Esophagus muscularis mucosa (tissue), 4 donors: ENCODE data around the gene GOLGA3. TPM values are rescaled to one million over a fixed set of nuclear protein-coding genes. Genes with fewer than 3 reads are reported as not detected.
"Not testable (repeated sequence)": the region's sequence is repeated elsewhere in the genome, so short reads cannot be mapped to it uniquely, and the experiment has no call there.

Experiments
- DNase-seq: peaks from one replicate; pipeline ENCODE4 v3.0.0-alpha.2; 2017; ENCODE audit errors: extremely low spot score
- H3K27ac ChIP-seq, 4 donors: fragments of 200-600 bp; sonication (generic); replicated peaks in 1 of 4; 1 replicate in 3 of 4; 2 replicates in 1 of 4; pipeline ENCODE4 v1.5.1; 2016 to 2019; ENCODE audit warnings: mild to moderate bottlenecking in 1 of 4
- H3K27me3 ChIP-seq, 4 donors: fragments of 200-600 bp; sonication (generic); one replicate each; pipeline versions ENCODE4 v1.5.1 to v1.6.0; 2016 to 2019
- H3K36me3 ChIP-seq, 4 donors: fragments of 200-600 bp; sonication (generic); one replicate each; pipeline ENCODE4 v1.5.1; 2016 to 2019
- H3K4me1 ChIP-seq, 4 donors: fragments of 200-600 bp; sonication (generic); one replicate each; pipeline ENCODE4 v1.5.1; 2016 to 2019
- H3K4me3 ChIP-seq, 4 donors: fragments of 200-600 bp; sonication (generic); 1 replicate in 2 of 4; 2 replicates in 2 of 4; pipeline ENCODE4 v1.5.1; 2016 to 2019; ENCODE audit warnings: mild to moderate bottlenecking in 4 of 4, moderate library complexity in 1 of 4
- H3K9me3 ChIP-seq, 4 donors: fragments of 200-600 bp; sonication (generic); 1 replicate in 3 of 4; 2 replicates in 1 of 4; pipeline ENCODE4 v1.5.1; 2016 to 2019
- EP300 ChIP-seq: sonication (generic); formaldehyde crosslinking; IDR thresholded peaks from one replicate; pipeline ENCODE4 v1.6.1; 2017; ENCODE audit warnings: antibody characterized with exemption
- POLR2A ChIP-seq: fragments of 450-650 bp; IDR thresholded peaks from one replicate; pipeline ENCODE4 v1.6.1; 2017; ENCODE audit warnings: antibody characterized with exemption, moderate library complexity, mild to moderate bottlenecking, low read depth
- POLR2AphosphoS5 ChIP-seq, 2 donors: sonication (generic); formaldehyde crosslinking; IDR thresholded peaks; one replicate each; pipeline ENCODE4 v1.6.1; 2017; ENCODE audit warnings: antibody characterized with exemption in 2 of 2
- WGBS: methylation state at CpG from one replicate; pipeline ENCODE4 v1.1.5; 2018; 5-methylcytosine and 5-hydroxymethylcytosine counted together
- intact Hi-C: fragments of 100-400 bp; cut with DNase I; formaldehyde crosslinking; loops from one replicate; pipeline ENCODE4 v1.15.1; 2023
- total RNA-seq, 4 donors: library from RNA; depleted of rRNA; stranded (reverse); fragments of >200 nt; gene quantifications; one replicate each; pipeline versions ENCODE4 v1.1.0 to v1.2.1, GENCODE V29; 2016
- TF ChIP-seq, protein P1 (sequence below), 3 experiments: fragments of 200-600 bp in 2 of 3; fragments of 450-650 bp in 1 of 3; sonication (generic) in 2 of 3; IDR thresholded peaks; one replicate each; pipeline ENCODE4 v1.5.1; 2017 to 2019; ENCODE audit warnings: antibody characterized with exemption in 3 of 3, mild to moderate bottlenecking in 2 of 3, moderate library complexity in 1 of 3

GOLGA3 gene
- total RNA-seq, 4 donors from 2014 or later = 72.3 to 123 (median 93.4) TPM

DNA sequence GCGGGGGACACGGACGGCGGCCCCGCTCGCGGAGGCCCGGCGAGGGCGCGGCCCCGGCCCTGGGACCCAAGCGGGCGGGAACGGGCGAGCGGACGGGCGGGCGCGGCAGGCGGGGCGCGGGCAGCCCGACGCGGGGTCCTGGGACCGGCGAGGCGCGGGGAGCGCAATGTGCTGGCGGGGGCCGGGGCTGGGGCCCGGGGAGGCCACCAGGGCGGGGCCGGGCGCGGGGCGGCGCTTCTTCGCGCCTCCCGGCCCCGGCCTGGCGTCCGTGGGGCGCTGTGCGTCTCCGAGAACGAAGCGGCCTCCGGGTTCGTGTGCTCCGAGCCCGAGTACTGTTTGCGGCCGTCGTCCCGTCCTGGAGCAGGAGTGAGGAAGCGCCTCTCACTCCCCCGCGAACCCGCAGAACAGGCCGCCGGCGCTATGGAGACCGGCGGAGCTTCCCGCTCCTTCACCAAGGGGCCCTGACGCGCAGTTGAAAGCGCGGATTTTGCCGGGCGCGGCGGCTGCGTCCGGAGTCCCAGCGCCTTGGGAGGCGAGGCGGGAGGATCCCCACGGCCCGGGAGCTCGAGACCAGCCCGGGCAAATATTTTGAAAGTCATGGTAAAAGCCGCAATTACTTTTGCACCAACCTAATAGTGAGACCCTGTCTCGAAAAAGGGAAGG lies 66.6 kb downstream of the GOLGA3 start:
- Histone ChIP-seq H3K9me3 (no peaks in the 10 kb centered on the region), H3K36me3 (peaks cover 0 to 17% (median 4%) of the 10 kb centered on the region in 4 donors), H3K27ac (peak overlapping the region; percentile 91 to 98 (median 94)), H3K27me3 (no peaks in the 10 kb centered on the region), H3K4me3 (peak overlapping the region; percentile 70 to 100 (median 87)), H3K4me1 (peaks cover 29 to 39% (median 38%) of the 10 kb centered on the region in 4 donors)
- intact Hi-C loops = loop anchor here (5.0 to 10.0 kb wide), 2 partner anchors 65 to 123 kb away; partner anchors contain the start of genes CHFR and GOLGA3
- TF ChIP-seq EP300 (no peak), POLR2AphosphoS5 (IDR thresholded peaks at IDR 0.05) (peak; percentile 61 to 79), POLR2A (peak; percentile 33)
- TF ChIP-seq, protein P1, sequence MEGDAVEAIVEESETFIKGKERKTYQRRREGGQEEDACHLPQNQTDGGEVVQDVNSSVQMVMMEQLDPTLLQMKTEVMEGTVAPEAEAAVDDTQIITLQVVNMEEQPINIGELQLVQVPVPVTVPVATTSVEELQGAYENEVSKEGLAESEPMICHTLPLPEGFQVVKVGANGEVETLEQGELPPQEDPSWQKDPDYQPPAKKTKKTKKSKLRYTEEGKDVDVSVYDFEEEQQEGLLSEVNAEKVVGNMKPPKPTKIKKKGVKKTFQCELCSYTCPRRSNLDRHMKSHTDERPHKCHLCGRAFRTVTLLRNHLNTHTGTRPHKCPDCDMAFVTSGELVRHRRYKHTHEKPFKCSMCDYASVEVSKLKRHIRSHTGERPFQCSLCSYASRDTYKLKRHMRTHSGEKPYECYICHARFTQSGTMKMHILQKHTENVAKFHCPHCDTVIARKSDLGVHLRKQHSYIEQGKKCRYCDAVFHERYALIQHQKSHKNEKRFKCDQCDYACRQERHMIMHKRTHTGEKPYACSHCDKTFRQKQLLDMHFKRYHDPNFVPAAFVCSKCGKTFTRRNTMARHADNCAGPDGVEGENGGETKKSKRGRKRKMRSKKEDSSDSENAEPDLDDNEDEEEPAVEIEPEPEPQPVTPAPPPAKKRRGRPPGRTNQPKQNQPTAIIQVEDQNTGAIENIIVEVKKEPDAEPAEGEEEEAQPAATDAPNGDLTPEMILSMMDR (IDR thresholded peaks at IDR 0.05) = peak in 2 of 3 experiments; percentile 10 to 42
- 1% methylated on average over 16 of the region's 89 CpGs for WGBS
- DNase-seq = no peak

- peak within 1 kb of the TSS; percentile 91 to 98 (median 94) for H3K27ac ChIP-seq
- TF ChIP-seq EP300 (no peak), POLR2A (no peak)
- TF ChIP-seq, protein P1 (IDR thresholded peaks at IDR 0.05) = no peak
- WGBS = under 1% methylated on average over 25 of the region's 97 CpGs
- no peak for DNase-seq
- no peaks in the 10 kb centered on the region for H3K27me3 ChIP-seq
- H3K4me3 ChIP-seq = peak within 1 kb of the TSS; percentile 97 to 100 (median 100)
- peaks cover 0 to 20% (median 6%) of the 10 kb centered on the region in 4 donors for H3K36me3 ChIP-seq
- peaks cover 26 to 39% (median 35%) of the 10 kb centered on the region in 4 donors for H3K4me1 ChIP-seq
- H3K9me3 ChIP-seq = no peaks in the 10 kb centered on the region
- intact Hi-C loops = loop anchor here (5.0 to 10.0 kb wide), 2 partner anchors 66 to 124 kb away; partner anchors contain the start of genes CHFR and GOLGA3
These were observed 67.4 kb downstream of the GOLGA3 start, which contains the start of gene ANKLE2 for GRCh38 chr12:132761032-132761920. TSS of gene ANKLE2 (minus strand) at chr12:132761832. CDS start at chr12:132761798, 34 bp downstream.

GRCh38 chr12:132759359-132759758 lies 69.3 kb downstream of the GOLGA3 start:
- Histone ChIP-seq H3K27me3 (no peaks in the 10 kb centered on the region), H3K9me3 (no peaks in the 10 kb centered on the region), H3K27ac (peak overlapping the region in 3 of 4 donors; percentile 14 to 98 (median 95)), H3K4me3 (no peak overlapping the region), H3K4me1 (peaks cover 24 to 39% (median 35%) of the 10 kb centered on the region in 4 donors), H3K36me3 (peaks cover 5 to 36% (median 23%) of the 10 kb centered on the region in 4 donors)
- intact Hi-C loops = no loop called here
- 86% methylated on average over 8 of the region's 8 CpGs for WGBS
- DNase-seq = no peak
- TF ChIP-seq POLR2AphosphoS5 (IDR thresholded peaks at IDR 0.05) (no peak), POLR2A (no peak), EP300 (no peak)
- TF ChIP-seq, protein P1 (IDR thresholded peaks at IDR 0.05) = no peak

- H3K27me3 ChIP-seq, DNase-seq, H3K27ac ChIP-seq, intact Hi-C loops, H3K9me3 ChIP-seq, H3K4me3 ChIP-seq: not testable (repeated sequence)
- 94% methylated on average over 21 of the region's 28 CpGs for WGBS
- Histone ChIP-seq H3K36me3 (peaks cover 10 to 42% (median 28%) of the 10 kb centered on the region in 4 donors), H3K4me1 (peaks cover 24 to 39% (median 35%) of the 10 kb centered on the region in 4 donors)
These were observed 69.8 kb downstream of the GOLGA3 start for GRCh38 chr12:132758825-132759224.
